ENCODE data around the gene SNRK. TPM values are rescaled to one million over a fixed set of nuclear protein-coding genes. Genes with fewer than 3 reads are reported as not detected.

Gene SNRK
- total RNA-seq, 1 experiment from 2014 or later, result 14.4 TPM

- Histone ChIP-seq H3F3A (ENCODE audit: insufficient read depth, low read depth) (no peaks in the 10 kb centered on the region), H3K79me2 (ENCODE audit: low read depth) (no peaks in the 10 kb centered on the region), H3K9me3 (ENCODE audit: insufficient read depth, low read depth) (no peaks in the 10 kb centered on the region), H3K4me2 (no peak overlapping the region), H4K20me1 (ENCODE audit: insufficient read depth) (no peaks in the 10 kb centered on the region), H3K27ac (no peak overlapping the region), H2AFZ (no peak overlapping the region), H3K4me1 (replicated peaks; ENCODE audit: insufficient read depth) (no peaks in the 10 kb centered on the region), H3K4me3 (no peak overlapping the region), H3K27me3 (ENCODE audit: insufficient read depth, low read depth) (no peaks in the 10 kb centered on the region), H3K36me3 (ENCODE audit: low read depth) (peaks cover 15% of the 10 kb centered on the region; the same call in 1 of the 2 replicates), H3K9me2 (ENCODE audit: insufficient read depth) (no peaks in the 10 kb centered on the region)
- TF ChIP-seq CTCF (conservative IDR thresholded peaks at IDR 0.05) (no peak), EZH2 (IDR thresholded peaks at IDR 0.05; ENCODE audit: low read depth) (no peak)
- no TSS peak for BruUV-seq (replicated peaks)
- intact Hi-C loops (cut with micrococcal nuclease; ENCODE audit: unreplicated experiment), result no loop called here
- CTCF ChIA-PET, result no interaction called here
- DNase-seq, result no peak
- POLR2A ChIA-PET (ENCODE audit: unreplicated experiment), result no interaction called here
Measured at GRCh38 chr3:43344520-43344919, 58.2 kb downstream of the SNRK start.

GRCh38 chr3:43345246-43345645 is 58.9 kb downstream of the SNRK start:
- Histone ChIP-seq H3K27ac (no peak overlapping the region), H3F3A (ENCODE audit: insufficient read depth, low read depth) (no peaks in the 10 kb centered on the region), H3K4me1 (replicated peaks; ENCODE audit: insufficient read depth) (no peaks in the 10 kb centered on the region), H2AFZ (no peak overlapping the region), H4K20me1 (ENCODE audit: insufficient read depth) (no peaks in the 10 kb centered on the region), H3K4me2 (no peak overlapping the region), H3K4me3 (no peak overlapping the region), H3K36me3 (ENCODE audit: low read depth) (peaks cover 12% of the 10 kb centered on the region; the same call in 1 of the 2 replicates), H3K9me2 (ENCODE audit: insufficient read depth) (no peaks in the 10 kb centered on the region), H3K9me3 (ENCODE audit: insufficient read depth, low read depth) (no peaks in the 10 kb centered on the region), H3K79me2 (ENCODE audit: low read depth) (no peaks in the 10 kb centered on the region), H3K27me3 (ENCODE audit: insufficient read depth, low read depth) (no peaks in the 10 kb centered on the region)
- ChIA-PET POLR2A (ENCODE audit: unreplicated experiment) (no interaction called here), CTCF (no interaction called here)
- BruUV-seq (replicated peaks), result no TSS peak
- intact Hi-C loops (cut with micrococcal nuclease; ENCODE audit: unreplicated experiment), result no loop called here
- TF ChIP-seq EZH2 (IDR thresholded peaks at IDR 0.05; ENCODE audit: low read depth), result no peak
- TF ChIP-seq CTCF (conservative IDR thresholded peaks at IDR 0.05), result no peak
- DNase-seq, result no peak

GRCh38 chr3:43345877-43346276 is 59.5 kb downstream of the SNRK start:
- Histone ChIP-seq H3F3A (ENCODE audit: insufficient read depth, low read depth) (no peaks in the 10 kb centered on the region), H2AFZ (no peak overlapping the region), H3K4me3 (no peak overlapping the region), H3K9me3 (ENCODE audit: insufficient read depth, low read depth) (no peaks in the 10 kb centered on the region), H3K27ac (no peak overlapping the region), H3K9me2 (ENCODE audit: insufficient read depth) (no peaks in the 10 kb centered on the region), H3K79me2 (ENCODE audit: low read depth) (no peaks in the 10 kb centered on the region), H4K20me1 (ENCODE audit: insufficient read depth) (no peaks in the 10 kb centered on the region), H3K4me1 (replicated peaks; ENCODE audit: insufficient read depth) (no peaks in the 10 kb centered on the region), H3K4me2 (no peak overlapping the region), H3K27me3 (ENCODE audit: insufficient read depth, low read depth) (no peaks in the 10 kb centered on the region), H3K36me3 (ENCODE audit: low read depth) (peaks cover 11% of the 10 kb centered on the region; the same call in 1 of the 2 replicates)
- no peak for TF ChIP-seq EZH2 (IDR thresholded peaks at IDR 0.05; ENCODE audit: low read depth)
- TF ChIP-seq CTCF (conservative IDR thresholded peaks at IDR 0.05), result no peak
- POLR2A ChIA-PET (ENCODE audit: unreplicated experiment), result no interaction called here
- intact Hi-C loops (cut with micrococcal nuclease; ENCODE audit: unreplicated experiment), result no loop called here
- CTCF ChIA-PET, result no interaction called here
- BruUV-seq (replicated peaks), result no TSS peak
- no peak for DNase-seq
